Vagina (tissue), 2 donors: ENCODE results near the gene FAM149B1. TPM values are rescaled to one million over a fixed set of nuclear protein-coding genes. Genes with fewer than 3 reads are reported as not detected.

Experiments
- DNase-seq, 2 donors: peaks; one replicate each; pipeline ENCODE4 v3.0.0-alpha.2; 2017; ENCODE audit errors: extremely low spot score in 2 of 2
- H3K27ac ChIP-seq: fragments of 200-600 bp; sonication (generic); one replicate; pipeline ENCODE4 v1.5.1; 2019
- H3K27me3 ChIP-seq: fragments of 200-600 bp; sonication (generic); one replicate; pipeline ENCODE4 v1.5.1; 2019
- H3K36me3 ChIP-seq, 2 donors: fragments of 200-600 bp; sonication (generic); one replicate each; pipeline ENCODE4 v1.5.1; 2017 to 2019
- H3K4me1 ChIP-seq: fragments of 200-600 bp; sonication (generic); one replicate; pipeline ENCODE4 v1.5.1; 2019
- H3K4me3 ChIP-seq, 2 donors: fragments of 200-600 bp; sonication (generic); 1 replicate in 1 of 2; 2 replicates in 1 of 2; pipeline ENCODE4 v1.5.1; 2016 to 2019
- H3K9me3 ChIP-seq: fragments of 200-600 bp; sonication (generic); one replicate; pipeline ENCODE4 v1.5.1; 2019
- POLR2A ChIP-seq, 2 donors: fragments of 450-650 bp; IDR thresholded peaks; one replicate each; pipeline ENCODE4 v1.6.1; 2017; ENCODE audit warnings: antibody characterized with exemption in 2 of 2, mild to moderate bottlenecking in 2 of 2, moderate library complexity in 2 of 2
- POLR2AphosphoS5 ChIP-seq, 2 donors: sonication (generic); formaldehyde crosslinking; IDR thresholded peaks; one replicate each; pipeline ENCODE4 v1.9.0; 2017; ENCODE audit warnings: antibody characterized with exemption in 2 of 2, mild to moderate bottlenecking in 2 of 2, low read depth in 1 of 2; ENCODE audit not compliant: insufficient read depth in 1 of 2
- intact Hi-C: fragments of 100-400 bp; cut with DNase I; formaldehyde crosslinking; loops from one replicate; pipeline ENCODE4 v1.15.1; 2023
- total RNA-seq: library from RNA; depleted of rRNA; stranded (reverse); fragments of >200 nt; gene quantifications from one replicate; pipeline ENCODE4 v1.2.3, GENCODE V29; 2016
- TF ChIP-seq, protein P1 (sequence below), 3 experiments: fragments of 450-650 bp in 2 of 3; fragments of 200-600 bp in 1 of 3; sonication (generic) in 1 of 3; IDR thresholded peaks; one replicate each; pipeline ENCODE4 v1.5.1; 2017 to 2019; ENCODE audit warnings: antibody characterized with exemption in 3 of 3, mild to moderate bottlenecking in 2 of 3, moderate library complexity in 2 of 3

The FAM149B1 gene
- total RNA-seq, 1 donor from 2014 or later = 25.8 TPM

DNA sequence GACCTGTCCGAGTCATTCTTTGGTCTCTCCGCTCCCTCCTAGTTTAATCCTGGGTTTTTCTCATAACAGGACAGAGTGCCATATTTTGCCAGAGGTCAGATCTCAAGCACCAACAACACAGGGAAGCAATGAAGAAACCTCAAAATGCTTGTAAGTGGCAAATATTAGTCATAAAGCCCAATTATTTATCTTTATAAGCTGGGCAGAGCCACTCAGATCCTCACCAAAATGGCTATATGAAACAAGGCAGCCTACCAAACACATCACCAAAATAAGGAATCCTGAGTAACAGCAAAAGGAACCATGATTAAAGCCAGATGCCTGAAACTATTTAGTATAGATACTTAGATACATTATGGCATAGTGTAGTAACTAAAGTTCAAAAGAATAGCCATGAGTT lies 4.8 kb upstream of the FAM149B1 start:
- H3K36me3 ChIP-seq = peaks cover 0 to 13% of the 10 kb centered on the region in 2 donors
- intact Hi-C loops = loop anchor here (10.0 kb wide), 1 partner anchor 332 kb away; the partner anchor contains the start of gene PPP3CB
- no peak for DNase-seq
- no peaks in the 10 kb centered on the region for H3K9me3 ChIP-seq
- H3K27me3 ChIP-seq = no peaks in the 10 kb centered on the region
- H3K4me1 ChIP-seq = peaks cover 57% of the 10 kb centered on the region
- no peak overlapping the region for H3K4me3 ChIP-seq
- TF ChIP-seq POLR2A (IDR thresholded peaks at IDR 0.05) = no peak
- no peak for TF ChIP-seq POLR2AphosphoS5 (IDR thresholded peaks at IDR 0.05; ENCODE audit: insufficient read depth in 1 of 2, low read depth in 1 of 2)
- TF ChIP-seq, protein P1, sequence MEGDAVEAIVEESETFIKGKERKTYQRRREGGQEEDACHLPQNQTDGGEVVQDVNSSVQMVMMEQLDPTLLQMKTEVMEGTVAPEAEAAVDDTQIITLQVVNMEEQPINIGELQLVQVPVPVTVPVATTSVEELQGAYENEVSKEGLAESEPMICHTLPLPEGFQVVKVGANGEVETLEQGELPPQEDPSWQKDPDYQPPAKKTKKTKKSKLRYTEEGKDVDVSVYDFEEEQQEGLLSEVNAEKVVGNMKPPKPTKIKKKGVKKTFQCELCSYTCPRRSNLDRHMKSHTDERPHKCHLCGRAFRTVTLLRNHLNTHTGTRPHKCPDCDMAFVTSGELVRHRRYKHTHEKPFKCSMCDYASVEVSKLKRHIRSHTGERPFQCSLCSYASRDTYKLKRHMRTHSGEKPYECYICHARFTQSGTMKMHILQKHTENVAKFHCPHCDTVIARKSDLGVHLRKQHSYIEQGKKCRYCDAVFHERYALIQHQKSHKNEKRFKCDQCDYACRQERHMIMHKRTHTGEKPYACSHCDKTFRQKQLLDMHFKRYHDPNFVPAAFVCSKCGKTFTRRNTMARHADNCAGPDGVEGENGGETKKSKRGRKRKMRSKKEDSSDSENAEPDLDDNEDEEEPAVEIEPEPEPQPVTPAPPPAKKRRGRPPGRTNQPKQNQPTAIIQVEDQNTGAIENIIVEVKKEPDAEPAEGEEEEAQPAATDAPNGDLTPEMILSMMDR (IDR thresholded peaks at IDR 0.05) = no peak
- no peak overlapping the region for H3K27ac ChIP-seq

- Histone ChIP-seq H3K4me3 (peak overlapping the region; percentile 82 to 95), H3K27ac (peak overlapping the region; percentile 97), H3K4me1 (peaks cover 60% of the 10 kb centered on the region), H3K36me3 (peaks cover 0 to 7% of the 10 kb centered on the region in 2 donors), H3K27me3 (no peaks in the 10 kb centered on the region), H3K9me3 (no peaks in the 10 kb centered on the region)
- TF ChIP-seq POLR2AphosphoS5 (IDR thresholded peaks at IDR 0.05; ENCODE audit: insufficient read depth in 1 of 2, low read depth in 1 of 2) (no peak), POLR2A (IDR thresholded peaks at IDR 0.05) (no peak)
- TF ChIP-seq, protein P1 (IDR thresholded peaks at IDR 0.05) = no peak
- no peak for DNase-seq
- intact Hi-C loops = loop anchor here (10.0 kb wide), 1 partner anchor 328 kb away; the partner anchor contains the start of gene PPP3CB
Measured at GRCh38 chr10:73166972-73167371, 947 bp upstream of the FAM149B1 start.

GRCh38 chr10:73167458-73167782 lies 499 bp upstream of the FAM149B1 start:
- peak overlapping the region; percentile 97 for H3K27ac ChIP-seq
- H3K4me3 ChIP-seq = peak overlapping the region; percentile 82 to 95
- TF ChIP-seq POLR2AphosphoS5 (IDR thresholded peaks at IDR 0.05; ENCODE audit: insufficient read depth in 1 of 2, low read depth in 1 of 2) (no peak), POLR2A (IDR thresholded peaks at IDR 0.05) (no peak)
- TF ChIP-seq, protein P1 (IDR thresholded peaks at IDR 0.05) = no peak
- peaks cover 55% of the 10 kb centered on the region for H3K4me1 ChIP-seq
- no peak for DNase-seq
- H3K27me3 ChIP-seq = no peaks in the 10 kb centered on the region
- intact Hi-C loops = loop anchor here (10.0 kb wide), 1 partner anchor 327 kb away; the partner anchor contains the start of gene PPP3CB
- no peaks in the 10 kb centered on the region for H3K9me3 ChIP-seq
- peaks cover 0 to 2% of the 10 kb centered on the region in 2 donors for H3K36me3 ChIP-seq

- no peak for TF ChIP-seq POLR2A (IDR thresholded peaks at IDR 0.05)
- TF ChIP-seq, protein P1 (IDR thresholded peaks at IDR 0.05) = no peak
- no peak for TF ChIP-seq POLR2AphosphoS5 (IDR thresholded peaks at IDR 0.05; ENCODE audit: insufficient read depth in 1 of 2, low read depth in 1 of 2)
- intact Hi-C loops = loop anchor here (10.0 kb wide), 1 partner anchor 326 kb away; the partner anchor contains the start of gene PPP3CB
- H3K27ac ChIP-seq = peak overlapping the region; percentile 97
- H3K27me3 ChIP-seq = no peaks in the 10 kb centered on the region
- no peaks in the 10 kb centered on the region for H3K9me3 ChIP-seq
- H3K4me3 ChIP-seq = peak overlapping the region; percentile 82 to 95
- H3K36me3 ChIP-seq = no peaks in the 10 kb centered on the region
- DNase-seq = no peak
- peaks cover 45% of the 10 kb centered on the region for H3K4me1 ChIP-seq
Measured at GRCh38 chr10:73168465-73168803, 515 bp downstream of the FAM149B1 start.

- no peak overlapping the region for H3K4me3 ChIP-seq
- intact Hi-C loops = loop anchor here (10.0 kb wide), 1 partner anchor 325 kb away; the partner anchor contains the start of gene PPP3CB
- TF ChIP-seq POLR2AphosphoS5 (IDR thresholded peaks at IDR 0.05; ENCODE audit: insufficient read depth in 1 of 2, low read depth in 1 of 2) = no peak
- TF ChIP-seq POLR2A (IDR thresholded peaks at IDR 0.05) = no peak
- TF ChIP-seq, protein P1 (IDR thresholded peaks at IDR 0.05) = no peak
Measured at GRCh38 chr10:73169320-73169719, 1.4 kb downstream of the FAM149B1 start.

More at GRCh38 chr10:73169320-73169719, 1.4 kb downstream of the FAM149B1 start:
- peaks cover 37% of the 10 kb centered on the region for H3K4me1 ChIP-seq
- H3K36me3 ChIP-seq = no peaks in the 10 kb centered on the region
- no peak for DNase-seq
- no peaks in the 10 kb centered on the region for H3K9me3 ChIP-seq
- no peak overlapping the region for H3K27ac ChIP-seq
- H3K27me3 ChIP-seq = no peaks in the 10 kb centered on the region
